Mammary epithelial cell (primary cell): ENCODE results near the gene MAGED2.

Source experiments
- CTCF ChIP-seq, 2 donors: IDR thresholded peaks in 1 of 2; conservative IDR thresholded peaks in 1 of 2; 2 replicates each; pipeline ENCODE4 v1.5.1; 2011 to 2012; ENCODE audit warnings: inconsistent platforms in 2 of 2, low read length in 2 of 2, mild to moderate bottlenecking in 2 of 2, control low read depth in 1 of 2, low read depth in 1 of 2; ENCODE audit not compliant: insufficient read depth in 1 of 2; ENCODE audit errors: extremely low read depth in 1 of 2
- EZH2 ChIP-seq: IDR thresholded peaks from 2 replicates; pipeline ENCODE4 v1.6.1; 2012; ENCODE audit warnings: low read length, inconsistent platforms, borderline replicate concordance

GRCh38 chrX:54810532-54810931 is 3.0 kb downstream of the MAGED2 start:
- TF ChIP-seq CTCF (conservative IDR thresholded peaks at IDR 0.05 in 1 of 2, IDR thresholded peaks at IDR 0.05 in 1 of 2; ENCODE audit: extremely low read depth in 1 of 2, insufficient read depth in 1 of 2, low read depth in 1 of 2, low read length in 2 of 2), result no peak
- no peak for TF ChIP-seq EZH2
